GM23248 (cell line): ENCODE measurements around the gene FER1L5.

Experiments used
- EZH2 ChIP-seq: fragments of 200-600 bp; sonication (generic); IDR thresholded peaks from 2 replicates; pipeline ENCODE4 v1.6.1; 2018; ENCODE audit warnings: antibody characterized with exemption, mild to moderate bottlenecking; ENCODE audit not compliant: insufficient read depth, poor library complexity, severe bottlenecking
- EZH2phosphoT487 ChIP-seq: fragments of 200-600 bp; sonication (generic); IDR thresholded peaks from 2 replicates; pipeline ENCODE4 v1.6.1; 2018; ENCODE audit warnings: antibody characterized with exemption, moderate library complexity, mild to moderate bottlenecking, low read depth; ENCODE audit not compliant: insufficient read depth

GRCh38 chr2:96730212-96730611 is 87.6 kb downstream of the FER1L5 start:
- TF ChIP-seq EZH2 = no peak
- TF ChIP-seq EZH2phosphoT487 = no peak
